Brain microvascular endothelial cell (primary cell): Measurements from ENCODE around the gene PDLIM4.

Experiments used
- DNase-seq: peaks from one replicate; pipeline ENCODE4 v3.0.0-alpha.2; 2020
- H3K27ac ChIP-seq: fragments of 250-450 bp; sonication (Bioruptor Pico); 2 replicates; pipeline ENCODE4 v1.5.1; 2020; ENCODE audit warnings: mild to moderate bottlenecking, moderate library complexity
- H3K27me3 ChIP-seq: fragments of 250-450 bp; sonication (Bioruptor Pico); replicated peaks from 2 replicates; pipeline ENCODE4 v1.5.1; 2020; ENCODE audit warnings: mild to moderate bottlenecking
- H3K36me3 ChIP-seq: fragments of 250-450 bp; sonication (Bioruptor Pico); replicated peaks from 2 replicates; pipeline ENCODE4 v1.5.1; 2020; ENCODE audit warnings: mild to moderate bottlenecking
- H3K4me3 ChIP-seq: 2 replicates; pipeline ENCODE4 v1.5.1; 2011; ENCODE audit warnings: low read depth, mild to moderate bottlenecking, control low read depth, low read length, moderate library complexity
- in situ Hi-C: cut with HindIII; loops from 2 replicates; pipeline ENCODE4 v1.10.0; 2017; ENCODE audit warnings: low sequenced_read_pairs, low pct_ligation_motif_present
- TF ChIP-seq, protein P1 (sequence below): IDR thresholded peaks from 2 replicates; pipeline ENCODE4 v1.5.1; 2011; ENCODE audit warnings: low read depth, mild to moderate bottlenecking, moderate library complexity, low read length, control low read depth, inconsistent platforms; ENCODE audit errors: missing control alignments

Gene PDLIM4

DNA sequence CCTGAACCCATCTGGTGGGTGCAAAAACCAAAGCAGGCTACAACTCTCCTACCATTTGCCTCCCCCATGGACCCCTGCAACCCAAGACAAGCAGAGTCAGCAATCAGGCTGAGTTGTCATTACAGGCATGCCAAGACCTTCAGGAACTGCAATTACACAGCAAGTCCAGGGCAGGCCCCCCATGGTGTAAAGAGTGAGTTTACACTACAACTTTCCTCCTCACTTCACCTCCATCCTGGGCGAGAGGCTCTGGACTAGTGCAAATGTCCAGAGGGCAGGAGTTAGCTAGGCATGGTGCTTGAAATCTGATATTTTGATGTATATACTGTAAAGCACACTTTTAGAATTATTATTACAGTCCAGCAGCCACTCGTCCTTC is 22.8 kb upstream of the PDLIM4 start:
- no peak for DNase-seq
- Histone ChIP-seq H3K36me3 (no peaks in the 10 kb centered on the region), H3K27me3 (no peaks in the 10 kb centered on the region), H3K27ac (no peak overlapping the region), H3K4me3 (no peak overlapping the region)
- TF ChIP-seq, protein P1, sequence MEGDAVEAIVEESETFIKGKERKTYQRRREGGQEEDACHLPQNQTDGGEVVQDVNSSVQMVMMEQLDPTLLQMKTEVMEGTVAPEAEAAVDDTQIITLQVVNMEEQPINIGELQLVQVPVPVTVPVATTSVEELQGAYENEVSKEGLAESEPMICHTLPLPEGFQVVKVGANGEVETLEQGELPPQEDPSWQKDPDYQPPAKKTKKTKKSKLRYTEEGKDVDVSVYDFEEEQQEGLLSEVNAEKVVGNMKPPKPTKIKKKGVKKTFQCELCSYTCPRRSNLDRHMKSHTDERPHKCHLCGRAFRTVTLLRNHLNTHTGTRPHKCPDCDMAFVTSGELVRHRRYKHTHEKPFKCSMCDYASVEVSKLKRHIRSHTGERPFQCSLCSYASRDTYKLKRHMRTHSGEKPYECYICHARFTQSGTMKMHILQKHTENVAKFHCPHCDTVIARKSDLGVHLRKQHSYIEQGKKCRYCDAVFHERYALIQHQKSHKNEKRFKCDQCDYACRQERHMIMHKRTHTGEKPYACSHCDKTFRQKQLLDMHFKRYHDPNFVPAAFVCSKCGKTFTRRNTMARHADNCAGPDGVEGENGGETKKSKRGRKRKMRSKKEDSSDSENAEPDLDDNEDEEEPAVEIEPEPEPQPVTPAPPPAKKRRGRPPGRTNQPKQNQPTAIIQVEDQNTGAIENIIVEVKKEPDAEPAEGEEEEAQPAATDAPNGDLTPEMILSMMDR = no peak
- in situ Hi-C loops = no loop called here

DNA sequence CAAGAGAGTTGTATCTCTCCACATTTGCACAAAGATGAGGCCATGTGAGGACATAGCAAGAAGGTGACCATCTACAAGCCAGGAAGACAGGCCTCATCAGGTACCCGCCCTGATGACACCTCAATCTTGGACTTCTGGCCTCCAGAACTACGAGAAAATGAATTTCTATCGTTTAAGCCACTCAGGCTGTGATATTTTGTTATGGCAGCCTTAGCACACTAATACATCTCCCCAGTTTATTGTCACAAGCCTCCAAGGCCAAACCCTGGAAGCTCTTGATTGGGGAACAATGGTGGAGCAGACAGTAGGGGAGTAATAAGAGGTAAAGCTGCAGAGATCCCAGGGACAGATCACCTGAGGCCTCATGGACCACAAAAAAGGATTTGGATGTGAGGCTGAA is 22.2 kb upstream of the PDLIM4 start:
- in situ Hi-C loops = no loop called here
- Histone ChIP-seq H3K4me3 (no peak overlapping the region), H3K27ac (no peak overlapping the region), H3K36me3 (no peaks in the 10 kb centered on the region), H3K27me3 (no peaks in the 10 kb centered on the region)
- TF ChIP-seq, protein P1 = no peak
- DNase-seq = no peak

DNA sequence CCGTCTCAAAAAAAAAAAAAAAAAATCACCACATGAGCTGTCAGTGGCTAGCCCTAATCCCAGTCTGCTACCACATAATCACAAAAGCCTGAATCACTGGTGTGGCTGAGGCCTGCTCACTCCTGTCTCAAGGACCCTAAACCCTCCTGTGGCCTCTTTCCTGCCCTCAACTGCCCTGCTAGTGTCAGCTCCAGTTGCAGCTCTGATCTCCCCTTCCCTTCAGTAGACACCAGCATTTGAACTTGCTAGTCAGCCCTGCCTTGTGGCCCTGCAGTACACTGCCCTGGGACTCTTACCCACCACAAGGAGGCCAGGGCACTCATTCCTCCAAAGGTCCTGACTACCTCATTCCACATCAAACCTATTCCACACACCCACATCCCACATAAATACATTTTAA is 20.4 kb upstream of the PDLIM4 start:
- in situ Hi-C loops = no loop called here
- Histone ChIP-seq H3K27ac (no peak overlapping the region), H3K27me3 (no peaks in the 10 kb centered on the region), H3K36me3 (no peaks in the 10 kb centered on the region), H3K4me3 (no peak overlapping the region)
- TF ChIP-seq, protein P1 = peak; percentile 55
- no peak for DNase-seq

DNA sequence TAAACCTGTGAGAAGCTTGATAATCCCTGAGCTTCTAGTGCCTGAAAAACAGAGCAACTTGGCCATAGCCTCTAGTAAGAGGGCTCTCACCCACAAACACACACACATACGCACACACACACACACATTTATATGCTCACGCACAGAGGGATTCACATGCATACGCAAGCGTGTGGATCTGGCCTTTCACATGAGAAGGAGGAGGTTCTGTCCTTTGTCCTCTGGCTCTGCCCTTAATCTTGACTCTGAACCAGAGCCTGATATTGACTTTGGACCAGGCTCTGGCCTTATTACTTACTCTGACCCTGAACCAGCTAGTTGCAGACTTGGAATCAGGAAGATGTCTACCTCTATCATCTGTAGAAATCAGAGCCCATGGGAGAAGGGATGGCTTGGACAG is 19.8 kb upstream of the PDLIM4 start:
- in situ Hi-C loops = no loop called here
- H3K4me3 ChIP-seq = no peak overlapping the region
- no peaks in the 10 kb centered on the region for H3K27me3 ChIP-seq
- no peak overlapping the region for H3K27ac ChIP-seq
- DNase-seq = no peak
- TF ChIP-seq, protein P1 = no peak
- H3K36me3 ChIP-seq = no peaks in the 10 kb centered on the region

DNA sequence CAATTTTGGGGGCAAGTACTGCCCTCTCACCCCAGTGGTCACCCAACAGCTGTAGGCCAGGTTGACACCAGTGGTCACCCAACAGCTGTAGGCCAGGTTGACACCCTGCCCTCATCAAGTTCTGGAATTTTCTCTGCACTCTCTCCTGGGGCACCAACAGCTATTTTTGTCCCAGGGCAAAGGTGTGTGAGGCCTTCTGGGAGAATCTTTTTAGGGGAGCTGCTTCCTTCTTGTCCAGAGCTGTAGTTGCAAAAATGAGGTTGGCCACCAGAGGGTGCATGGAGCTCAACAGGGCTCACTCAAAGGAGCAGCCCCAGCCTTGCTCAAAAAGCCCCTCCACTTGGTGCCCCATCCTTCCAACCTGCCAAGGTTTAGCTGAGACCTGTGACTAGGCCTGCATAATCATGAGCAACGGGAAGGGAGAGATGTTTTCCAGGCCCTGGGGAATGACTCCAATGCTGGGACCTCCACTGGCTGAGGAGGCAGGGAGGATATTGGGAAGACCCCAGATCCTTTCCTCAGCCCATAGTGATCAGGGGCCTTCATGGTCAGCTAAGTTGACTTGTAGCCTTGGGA is 19.2 kb upstream of the PDLIM4 start:
- Histone ChIP-seq H3K4me3 (no peak overlapping the region), H3K36me3 (no peaks in the 10 kb centered on the region), H3K27ac (no peak overlapping the region), H3K27me3 (no peaks in the 10 kb centered on the region)
- peak; percentile 69 for DNase-seq
- TF ChIP-seq, protein P1 = peak; percentile 88
- in situ Hi-C loops = no loop called here

DNA sequence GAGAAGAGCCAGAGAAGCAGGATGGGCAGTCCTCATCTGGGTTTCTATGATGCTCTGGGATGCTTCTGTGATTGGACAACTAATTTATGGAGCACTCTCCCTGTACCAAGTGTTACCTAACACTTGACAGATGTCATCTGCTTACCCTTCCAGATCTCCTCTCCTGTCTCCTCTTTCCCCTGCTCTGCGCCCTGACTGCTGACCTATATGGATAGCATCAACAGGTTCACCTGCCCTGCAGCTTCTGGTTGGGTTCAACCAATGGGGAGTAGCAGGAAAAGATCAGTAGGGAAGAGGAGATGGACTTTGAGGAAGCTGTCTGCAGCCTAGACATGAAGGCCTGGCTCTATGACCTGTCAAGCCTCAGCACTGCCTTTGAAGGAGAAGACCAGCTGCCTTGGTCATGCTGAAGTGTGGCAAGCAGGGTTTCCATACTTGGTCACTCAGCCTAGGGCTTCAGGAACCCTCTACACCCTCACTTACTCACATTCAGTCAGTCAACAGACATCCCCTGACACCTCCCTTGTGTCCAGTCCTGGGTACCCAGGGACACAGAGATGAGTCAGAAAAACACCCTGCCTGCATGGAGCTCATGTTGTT is 18.5 kb upstream of the PDLIM4 start:
- TF ChIP-seq, protein P1 = no peak
- in situ Hi-C loops = no loop called here
- no peak for DNase-seq
- no peak overlapping the region for H3K4me3 ChIP-seq
- no peak overlapping the region for H3K27ac ChIP-seq
- H3K27me3 ChIP-seq = no peaks in the 10 kb centered on the region
- no peaks in the 10 kb centered on the region for H3K36me3 ChIP-seq
